ENCODE results near the gene FBXO41.

DNA sequence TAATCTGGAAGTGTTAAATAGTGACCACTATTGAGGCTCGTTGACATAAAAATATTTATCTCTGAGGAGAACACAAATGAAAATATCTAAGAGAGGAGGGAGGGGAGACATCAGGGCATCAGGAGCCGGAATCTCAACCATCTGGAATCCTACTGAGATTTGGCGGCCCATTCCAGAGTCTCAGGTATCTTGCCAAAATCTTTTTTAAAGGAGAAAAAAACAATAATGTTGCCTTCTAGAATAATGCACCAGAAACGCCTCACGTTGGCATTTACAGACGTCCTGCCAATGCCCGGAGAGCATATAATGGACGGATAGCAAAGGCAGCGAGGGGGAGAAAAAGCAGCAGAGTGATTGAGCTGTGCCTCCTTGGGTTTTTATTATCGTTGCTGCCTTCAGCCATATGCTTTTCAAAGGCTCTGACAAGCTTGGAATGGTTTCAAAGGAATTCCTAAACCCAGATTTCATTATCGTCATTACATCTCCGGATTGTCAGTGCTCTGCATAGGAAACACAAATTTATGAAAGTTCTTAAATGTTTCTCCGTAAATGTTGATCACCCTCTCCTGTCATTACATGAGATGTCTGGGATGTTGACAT, 39.9 kb upstream of the FBXO41 start:
- TF ChIP-seq, protein P1, sequence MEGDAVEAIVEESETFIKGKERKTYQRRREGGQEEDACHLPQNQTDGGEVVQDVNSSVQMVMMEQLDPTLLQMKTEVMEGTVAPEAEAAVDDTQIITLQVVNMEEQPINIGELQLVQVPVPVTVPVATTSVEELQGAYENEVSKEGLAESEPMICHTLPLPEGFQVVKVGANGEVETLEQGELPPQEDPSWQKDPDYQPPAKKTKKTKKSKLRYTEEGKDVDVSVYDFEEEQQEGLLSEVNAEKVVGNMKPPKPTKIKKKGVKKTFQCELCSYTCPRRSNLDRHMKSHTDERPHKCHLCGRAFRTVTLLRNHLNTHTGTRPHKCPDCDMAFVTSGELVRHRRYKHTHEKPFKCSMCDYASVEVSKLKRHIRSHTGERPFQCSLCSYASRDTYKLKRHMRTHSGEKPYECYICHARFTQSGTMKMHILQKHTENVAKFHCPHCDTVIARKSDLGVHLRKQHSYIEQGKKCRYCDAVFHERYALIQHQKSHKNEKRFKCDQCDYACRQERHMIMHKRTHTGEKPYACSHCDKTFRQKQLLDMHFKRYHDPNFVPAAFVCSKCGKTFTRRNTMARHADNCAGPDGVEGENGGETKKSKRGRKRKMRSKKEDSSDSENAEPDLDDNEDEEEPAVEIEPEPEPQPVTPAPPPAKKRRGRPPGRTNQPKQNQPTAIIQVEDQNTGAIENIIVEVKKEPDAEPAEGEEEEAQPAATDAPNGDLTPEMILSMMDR (IDR thresholded peaks at IDR 0.05; ENCODE audit: poor library complexity, severe bottlenecking) = no peak
- TF ChIP-seq EZH2 (IDR thresholded peaks at IDR 0.05; ENCODE audit: borderline replicate concordance, insufficient read depth, low read length, poor library complexity, severe bottlenecking) (no peak), EP300 (conservative IDR thresholded peaks at IDR 0.05; ENCODE audit: poor library complexity, severe bottlenecking) (no peak), POLR2AphosphoS5 (IDR thresholded peaks at IDR 0.05) (no peak), SMC3 (conservative IDR thresholded peaks at IDR 0.05; ENCODE audit: poor library complexity) (no peak), RAD21 (conservative IDR thresholded peaks at IDR 0.05) (no peak), TAF1 (IDR thresholded peaks at IDR 0.05; ENCODE audit: low read depth) (no peak)
- TF ChIP-seq, protein P2, sequence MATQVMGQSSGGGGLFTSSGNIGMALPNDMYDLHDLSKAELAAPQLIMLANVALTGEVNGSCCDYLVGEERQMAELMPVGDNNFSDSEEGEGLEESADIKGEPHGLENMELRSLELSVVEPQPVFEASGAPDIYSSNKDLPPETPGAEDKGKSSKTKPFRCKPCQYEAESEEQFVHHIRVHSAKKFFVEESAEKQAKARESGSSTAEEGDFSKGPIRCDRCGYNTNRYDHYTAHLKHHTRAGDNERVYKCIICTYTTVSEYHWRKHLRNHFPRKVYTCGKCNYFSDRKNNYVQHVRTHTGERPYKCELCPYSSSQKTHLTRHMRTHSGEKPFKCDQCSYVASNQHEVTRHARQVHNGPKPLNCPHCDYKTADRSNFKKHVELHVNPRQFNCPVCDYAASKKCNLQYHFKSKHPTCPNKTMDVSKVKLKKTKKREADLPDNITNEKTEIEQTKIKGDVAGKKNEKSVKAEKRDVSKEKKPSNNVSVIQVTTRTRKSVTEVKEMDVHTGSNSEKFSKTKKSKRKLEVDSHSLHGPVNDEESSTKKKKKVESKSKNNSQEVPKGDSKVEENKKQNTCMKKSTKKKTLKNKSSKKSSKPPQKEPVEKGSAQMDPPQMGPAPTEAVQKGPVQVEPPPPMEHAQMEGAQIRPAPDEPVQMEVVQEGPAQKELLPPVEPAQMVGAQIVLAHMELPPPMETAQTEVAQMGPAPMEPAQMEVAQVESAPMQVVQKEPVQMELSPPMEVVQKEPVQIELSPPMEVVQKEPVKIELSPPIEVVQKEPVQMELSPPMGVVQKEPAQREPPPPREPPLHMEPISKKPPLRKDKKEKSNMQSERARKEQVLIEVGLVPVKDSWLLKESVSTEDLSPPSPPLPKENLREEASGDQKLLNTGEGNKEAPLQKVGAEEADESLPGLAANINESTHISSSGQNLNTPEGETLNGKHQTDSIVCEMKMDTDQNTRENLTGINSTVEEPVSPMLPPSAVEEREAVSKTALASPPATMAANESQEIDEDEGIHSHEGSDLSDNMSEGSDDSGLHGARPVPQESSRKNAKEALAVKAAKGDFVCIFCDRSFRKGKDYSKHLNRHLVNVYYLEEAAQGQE (IDR thresholded peaks at IDR 0.05; ENCODE audit: borderline replicate concordance) = no peak

Data from neural cell (in vitro differentiated cells).